Fibroblast of the conjunctiva (primary cell): ENCODE data around the gene VCY1B.
"Not testable (repeated sequence)": the region's sequence is repeated elsewhere in the genome, so short reads cannot be mapped to it uniquely, and the experiment has no call there.

Source experiments
- DNase-seq: peaks from one replicate; pipeline ENCODE4 v3.0.0-alpha.2; 2010; ENCODE audit warnings: low read depth

The VCY1B gene

GRCh38 chrY:14055927-14056326 lies at the start of gene VCY1B:
Gene VCY1B (plus strand): TSS chrY:14056227. CDS start chrY:14056290, 63 bp downstream.
- not testable (repeated sequence) for DNase-seq

DNA sequence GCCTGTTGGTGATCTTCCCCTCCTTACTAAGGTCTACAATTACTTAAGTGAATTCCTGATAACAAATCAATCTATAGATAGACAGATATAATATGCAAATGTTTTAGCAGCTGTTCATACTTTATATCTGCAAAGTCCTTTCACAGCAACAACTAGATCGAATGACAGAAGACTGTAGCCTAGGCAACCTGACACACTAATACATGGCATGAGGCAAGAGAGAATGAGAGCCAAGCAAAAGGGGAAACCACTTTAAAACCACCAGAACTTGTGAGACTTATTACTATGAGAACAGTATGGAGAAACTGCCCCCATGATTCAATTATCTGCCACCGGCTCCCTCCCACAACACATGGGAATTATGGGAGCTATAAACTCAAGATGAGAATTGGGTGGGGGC lies 44.1 kb upstream of the VCY1B start:
- not testable (repeated sequence) for DNase-seq

DNA sequence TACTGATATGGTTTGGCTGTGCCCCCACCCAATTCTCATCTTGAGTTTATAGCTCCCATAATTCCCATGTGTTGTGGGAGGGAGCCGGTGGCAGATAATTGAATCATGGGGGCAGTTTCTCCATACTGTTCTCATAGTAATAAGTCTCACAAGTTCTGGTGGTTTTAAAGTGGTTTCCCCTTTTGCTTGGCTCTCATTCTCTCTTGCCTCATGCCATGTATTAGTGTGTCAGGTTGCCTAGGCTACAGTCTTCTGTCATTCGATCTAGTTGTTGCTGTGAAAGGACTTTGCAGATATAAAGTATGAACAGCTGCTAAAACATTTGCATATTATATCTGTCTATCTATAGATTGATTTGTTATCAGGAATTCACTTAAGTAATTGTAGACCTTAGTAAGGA lies 25.6 kb upstream of the VCY1B start:
- not testable (repeated sequence) for DNase-seq

- no peak for DNase-seq
Observed at GRCh38 chrY:14085877-14086276, 29.9 kb downstream of the VCY1B start.
